C4-2B (cell line): ENCODE results near the gene TRIM61.
"Not testable (repeated sequence)": the region's sequence is repeated elsewhere in the genome, so short reads cannot be mapped to it uniquely, and the experiment has no call there.

Experiments
- H3K27ac ChIP-seq: fragments of 450-650 bp; 2 replicates; pipeline ENCODE4 v1.5.1; 2017
- ZFX ChIP-seq: fragments of 450-650 bp; IDR thresholded peaks from 2 replicates; pipeline ENCODE4 v1.6.1; 2017
- TF ChIP-seq, protein P1 (sequence below): fragments of 450-650 bp; conservative IDR thresholded peaks from 2 replicates; pipeline ENCODE4 v1.5.1; 2017; ENCODE audit warnings: mild to moderate bottlenecking

The TRIM61 gene

DNA sequence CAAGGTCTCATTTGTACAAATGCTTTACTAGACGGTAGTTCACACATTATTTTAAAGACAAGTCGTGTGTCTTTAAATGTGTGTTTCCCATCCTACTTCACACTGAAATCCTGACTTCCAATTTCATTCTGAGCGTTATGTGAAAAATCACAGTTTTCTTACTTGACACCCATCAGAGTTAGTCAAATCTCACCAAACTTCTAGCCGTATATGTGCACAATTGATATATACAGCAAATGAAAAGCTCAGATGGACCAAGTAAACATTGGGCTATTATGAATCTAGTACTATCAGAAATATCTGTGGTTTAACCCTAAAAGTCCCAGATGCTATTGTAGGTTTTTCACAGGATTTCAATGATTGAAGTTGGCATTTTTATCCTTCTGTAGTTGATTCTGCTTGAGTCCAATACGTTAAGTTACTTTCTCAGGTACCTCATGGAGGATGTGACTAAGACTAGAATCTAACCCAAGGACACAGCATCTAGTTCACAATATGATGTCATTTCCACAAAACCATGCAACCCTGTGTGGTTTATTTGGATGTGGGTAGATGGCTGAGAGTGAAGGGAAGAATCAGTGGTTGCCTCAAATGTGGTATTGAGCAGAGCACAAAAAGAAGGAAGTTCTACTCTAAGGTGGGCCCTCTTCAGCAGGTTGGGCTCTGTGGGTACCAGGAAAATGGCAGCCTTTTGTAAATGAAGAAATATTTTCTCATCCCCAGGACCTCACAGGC lies 32.2 kb upstream of the TRIM61 start:
- H3K27ac ChIP-seq = no peak overlapping the region
- no peak for TF ChIP-seq ZFX
- TF ChIP-seq, protein P1, sequence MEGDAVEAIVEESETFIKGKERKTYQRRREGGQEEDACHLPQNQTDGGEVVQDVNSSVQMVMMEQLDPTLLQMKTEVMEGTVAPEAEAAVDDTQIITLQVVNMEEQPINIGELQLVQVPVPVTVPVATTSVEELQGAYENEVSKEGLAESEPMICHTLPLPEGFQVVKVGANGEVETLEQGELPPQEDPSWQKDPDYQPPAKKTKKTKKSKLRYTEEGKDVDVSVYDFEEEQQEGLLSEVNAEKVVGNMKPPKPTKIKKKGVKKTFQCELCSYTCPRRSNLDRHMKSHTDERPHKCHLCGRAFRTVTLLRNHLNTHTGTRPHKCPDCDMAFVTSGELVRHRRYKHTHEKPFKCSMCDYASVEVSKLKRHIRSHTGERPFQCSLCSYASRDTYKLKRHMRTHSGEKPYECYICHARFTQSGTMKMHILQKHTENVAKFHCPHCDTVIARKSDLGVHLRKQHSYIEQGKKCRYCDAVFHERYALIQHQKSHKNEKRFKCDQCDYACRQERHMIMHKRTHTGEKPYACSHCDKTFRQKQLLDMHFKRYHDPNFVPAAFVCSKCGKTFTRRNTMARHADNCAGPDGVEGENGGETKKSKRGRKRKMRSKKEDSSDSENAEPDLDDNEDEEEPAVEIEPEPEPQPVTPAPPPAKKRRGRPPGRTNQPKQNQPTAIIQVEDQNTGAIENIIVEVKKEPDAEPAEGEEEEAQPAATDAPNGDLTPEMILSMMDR = no peak

DNA sequence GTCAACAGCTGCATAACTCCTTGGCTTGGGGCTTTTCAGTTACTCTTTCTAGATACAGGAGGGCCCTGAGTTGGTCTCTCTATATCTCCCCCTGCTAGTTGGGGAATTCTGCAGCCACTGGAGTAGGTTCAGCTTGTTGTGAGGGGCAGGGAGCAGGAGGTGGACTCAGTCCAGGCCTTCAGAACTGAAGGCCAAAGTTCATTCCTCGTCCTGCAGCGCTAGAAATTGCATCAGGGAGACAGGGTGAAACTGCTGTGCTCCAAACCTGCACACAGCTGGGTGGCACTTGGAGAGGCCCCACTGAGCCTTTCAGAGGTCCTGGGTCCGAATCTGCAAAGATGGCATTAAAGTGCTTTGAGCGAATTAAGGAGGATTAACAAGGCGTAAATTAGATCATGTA lies 29.4 kb upstream of the TRIM61 start:
- no peak overlapping the region for H3K27ac ChIP-seq
- TF ChIP-seq, protein P1 = no peak
- TF ChIP-seq ZFX = no peak

DNA sequence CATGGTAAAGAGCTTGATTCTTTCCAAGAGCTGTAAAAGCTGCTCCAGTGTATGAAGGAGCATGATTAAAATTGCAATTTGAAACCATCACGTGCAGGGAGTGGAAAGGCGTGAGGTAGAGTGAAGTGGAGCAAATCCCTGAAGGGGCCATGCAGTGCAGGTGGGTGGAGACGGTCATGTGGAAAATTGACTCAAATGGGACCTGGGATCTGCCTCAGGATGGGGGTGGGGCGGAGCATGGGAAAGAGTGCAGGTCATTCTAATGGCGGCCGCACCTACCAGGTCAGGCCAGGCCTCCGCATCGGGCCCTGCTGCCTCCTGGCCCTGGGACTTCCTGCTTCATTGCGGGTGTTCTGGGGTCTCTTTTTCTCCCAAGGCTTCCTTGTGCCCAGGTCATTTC lies 29.0 kb upstream of the TRIM61 start:
- no peak overlapping the region for H3K27ac ChIP-seq
- no peak for TF ChIP-seq ZFX
- TF ChIP-seq, protein P1 = no peak

DNA sequence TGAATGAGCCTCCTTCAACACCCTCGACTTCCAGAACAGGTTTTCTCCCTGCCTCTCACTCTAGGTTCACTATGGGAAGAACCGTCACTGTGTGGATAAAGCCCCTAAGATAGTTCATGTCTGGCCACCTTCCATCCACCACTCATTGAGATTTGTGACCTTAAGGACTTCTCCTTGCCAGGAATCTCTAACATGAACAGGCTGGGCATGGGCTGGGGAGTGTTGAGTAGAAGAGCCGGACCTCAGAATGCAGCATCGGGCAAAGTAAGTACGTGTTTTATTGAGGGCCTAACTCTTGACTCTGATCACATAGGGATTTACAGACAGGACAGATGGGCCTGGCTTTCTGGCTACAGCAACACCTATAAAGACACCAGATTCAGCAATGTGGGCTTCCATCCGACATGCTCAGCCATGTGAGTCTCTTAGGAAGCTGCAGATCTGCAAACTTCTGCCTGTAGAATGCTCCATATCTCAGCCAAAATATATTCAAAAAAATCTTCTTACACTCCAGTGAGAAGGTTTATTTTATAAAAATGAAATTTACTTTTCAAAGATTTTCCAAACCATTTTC lies 28.0 kb upstream of the TRIM61 start:
- TF ChIP-seq, protein P1 = no peak
- H3K27ac ChIP-seq = no peak overlapping the region

DNA sequence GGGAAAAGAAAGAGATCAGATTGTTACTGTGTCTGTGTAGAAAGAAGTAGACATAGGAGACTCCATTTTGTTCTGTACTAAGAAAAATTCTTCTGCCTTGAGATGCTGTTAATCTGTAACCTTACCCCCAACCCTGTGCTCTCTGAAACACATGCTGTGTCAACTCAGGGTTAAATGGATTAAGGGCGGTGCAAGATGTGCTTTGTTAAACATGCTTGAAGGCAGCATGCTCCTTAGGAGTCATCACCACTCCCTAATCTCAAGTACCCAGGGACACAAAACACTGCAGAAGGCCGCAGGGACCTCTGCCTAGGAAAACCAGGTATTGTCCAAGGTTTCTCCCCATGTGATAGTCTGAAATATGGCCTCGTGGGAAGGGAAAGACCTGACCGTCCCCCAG lies 24.5 kb upstream of the TRIM61 start:
- H3K27ac ChIP-seq = not testable (repeated sequence)

DNA sequence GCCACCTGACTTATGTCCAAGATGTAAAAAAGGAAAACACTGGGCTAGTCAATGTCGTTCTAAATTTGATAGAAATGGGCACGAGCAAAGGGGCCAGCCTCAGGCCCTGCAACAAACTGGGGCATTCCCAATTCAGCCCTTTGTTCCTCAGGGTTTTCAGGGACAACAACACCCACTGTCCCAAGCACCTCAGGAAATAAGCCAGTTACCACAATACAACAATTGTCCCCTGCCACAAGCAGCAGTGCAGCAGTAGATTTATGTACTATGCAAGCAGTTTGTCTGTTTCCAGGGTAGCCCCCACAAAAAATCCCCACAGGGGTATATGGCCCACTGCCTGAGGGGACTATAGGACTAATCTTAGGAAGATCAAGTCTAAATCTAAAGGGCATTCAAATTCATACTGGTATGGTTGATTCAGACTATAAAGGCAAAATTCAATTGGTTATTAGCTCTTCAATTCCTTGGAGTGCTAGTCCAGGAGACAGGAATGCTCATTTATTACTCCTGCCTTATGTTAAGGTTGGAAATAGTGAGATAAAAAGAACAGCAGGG lies 21.1 kb upstream of the TRIM61 start:
- not testable (repeated sequence) for H3K27ac ChIP-seq

DNA sequence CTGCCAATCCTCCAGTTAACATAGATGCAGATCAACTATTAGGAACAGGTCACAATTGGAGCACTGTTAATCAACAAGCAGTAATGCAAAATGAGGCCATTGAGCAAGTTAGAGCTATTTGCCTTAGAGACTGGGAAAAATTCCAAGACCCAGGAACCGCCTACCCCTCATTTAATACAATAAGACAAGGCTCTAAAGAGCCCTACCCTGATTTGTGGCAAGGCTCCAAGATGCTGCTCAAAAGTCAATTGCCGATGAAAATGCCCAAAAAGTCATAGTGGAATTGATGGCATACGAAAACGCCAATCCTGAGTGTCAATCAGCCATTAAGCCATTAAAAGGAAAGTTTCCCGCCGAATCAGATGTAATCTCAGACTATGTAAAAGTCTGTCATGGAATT lies 20.5 kb upstream of the TRIM61 start:
- TF ChIP-seq, protein P1 = no peak
- TF ChIP-seq ZFX = no peak
- H3K27ac ChIP-seq = no peak overlapping the region

DNA sequence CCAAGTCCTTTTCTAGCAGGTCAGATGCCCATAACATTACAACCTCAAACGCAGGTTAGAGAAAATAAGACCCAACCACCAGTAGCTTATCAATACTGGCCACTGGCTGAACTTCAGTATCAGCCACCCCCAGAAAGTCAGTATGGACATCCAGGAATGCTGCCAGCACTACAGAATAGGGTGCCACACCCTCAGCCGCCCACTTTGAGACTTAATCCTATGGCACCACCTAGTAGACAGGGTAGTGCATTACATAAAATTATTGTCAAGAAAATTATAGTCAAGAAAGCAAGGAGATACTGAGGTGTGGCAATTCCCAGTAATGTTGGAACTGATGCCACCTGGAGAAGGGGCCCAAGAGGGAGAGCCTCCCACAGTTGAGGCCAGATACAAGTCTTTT lies 19.9 kb upstream of the TRIM61 start:
- H3K27ac ChIP-seq = no peak overlapping the region
- no peak for TF ChIP-seq ZFX
- TF ChIP-seq, protein P1 = peak; percentile 48

DNA sequence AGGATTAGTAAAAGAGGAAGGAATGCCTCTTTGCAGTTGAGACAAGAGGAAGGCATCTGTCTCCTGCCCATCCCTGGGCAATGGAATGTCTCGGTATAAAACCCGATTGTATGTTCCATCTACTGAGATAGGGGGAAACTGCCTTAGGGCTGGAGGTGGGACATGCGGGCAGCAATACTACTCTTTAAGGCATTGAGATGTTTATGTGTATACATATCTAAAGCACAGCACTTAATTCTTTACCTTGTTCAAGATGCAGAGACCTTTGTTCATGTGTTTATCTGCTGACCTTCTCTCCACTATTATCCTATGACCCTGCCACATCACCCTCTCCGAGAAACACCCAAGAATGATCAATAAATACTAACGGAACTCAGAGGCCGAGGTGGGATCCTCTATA lies 18.7 kb upstream of the TRIM61 start:
- not testable (repeated sequence) for H3K27ac ChIP-seq

DNA sequence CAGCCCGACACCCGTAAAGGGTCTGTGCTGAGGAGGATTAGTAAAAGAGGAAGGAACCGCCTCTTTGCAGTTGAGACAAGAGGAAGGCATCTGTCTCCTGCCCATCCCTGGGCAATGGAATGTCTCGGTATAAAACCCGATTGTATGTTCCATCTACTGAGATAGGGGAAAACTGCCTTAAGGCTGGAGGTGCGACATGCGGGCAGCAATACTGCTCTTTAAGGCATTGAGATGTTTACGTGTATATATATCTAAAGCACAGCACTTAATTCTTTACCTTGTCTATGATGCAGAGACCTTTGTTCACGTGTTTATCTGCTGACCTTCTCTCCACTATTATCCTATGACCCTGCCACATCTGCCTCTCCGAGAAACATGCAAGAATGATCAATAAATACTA lies 13.3 kb upstream of the TRIM61 start:
- not testable (repeated sequence) for H3K27ac ChIP-seq
